WTC11 (cell line): ENCODE data around the gene ZNF576. TPM values are rescaled to one million over a fixed set of nuclear protein-coding genes. Genes with fewer than 3 reads are reported as not detected.
A peak's percentile ranks its signal among the peaks of the same experiment; 100 is the strongest.

Experiments used
- ATAC-seq: fragments of 200-7000 bp; cut with Tn5 transposase; 2 replicates; pipeline ENCODE4 v1.10.0; 2021; ENCODE audit warnings: mild to moderate bottlenecking, moderate library complexity
- CTCF ChIA-PET: fragments of 300-600 bp; sonication (Branson Sonifier 250); formaldehyde crosslinking; loops from one replicate; lab custom pipeline; 2021; ENCODE audit warnings: antibody characterized with exemption; lab: Charles Lee
- POLR2A ChIA-PET: fragments of 350-600 bp; sonication (Branson Sonifier 250); formaldehyde crosslinking; loops from one replicate; lab custom pipeline; 2021; ENCODE audit warnings: antibody characterized with exemption; lab: Charles Lee
- DNase-seq: peaks from one replicate; pipeline ENCODE4 v3.0.0; 2021; ENCODE audit warnings: low spot score
- H3K27ac Mint-ChIP-seq: 2 replicates; pipeline ENCODE4 v1.8.0; 2021; ENCODE audit warnings: mixed read lengths
- H3K27me3 Mint-ChIP-seq: 2 replicates; pipeline ENCODE4 v1.8.0; 2021; ENCODE audit warnings: low read depth, mild to moderate bottlenecking, moderate library complexity, mixed read lengths
- H3K36me3 Mint-ChIP-seq: 2 replicates; pipeline ENCODE4 v1.8.0; 2021; ENCODE audit warnings: mixed read lengths
- H3K4me1 Mint-ChIP-seq: 2 replicates; pipeline ENCODE4 v1.8.0; 2022; ENCODE audit warnings: mixed read lengths
- H3K4me3 Mint-ChIP-seq: 2 replicates; pipeline ENCODE4 v1.8.0; 2021; ENCODE audit warnings: mild to moderate bottlenecking, moderate library complexity, mixed read lengths
- H3K9me3 Mint-ChIP-seq: 2 replicates; pipeline ENCODE4 v1.8.0; 2021; ENCODE audit warnings: mixed read lengths
- ATF3 ChIP-seq: sonication (generic); formaldehyde crosslinking; conservative IDR thresholded peaks from 2 replicates; pipeline ENCODE4 v1.8.1; 2022; ENCODE audit warnings: mild to moderate bottlenecking, missing genetic modification reagents
- CTCF ChIP-seq: fragments of 200-600 bp; IDR thresholded peaks from 2 replicates; pipeline ENCODE4 v1.8.0; 2022; ENCODE audit warnings: antibody characterized with exemption
- E2F4 ChIP-seq: sonication (generic); formaldehyde crosslinking; IDR thresholded peaks from 2 replicates; pipeline ENCODE4 v1.8.1; 2022; ENCODE audit warnings: low read depth, mild to moderate bottlenecking, moderate library complexity, missing genetic modification reagents, borderline replicate concordance
- ETV6 ChIP-seq: sonication (generic); formaldehyde crosslinking; IDR thresholded peaks from 2 replicates; pipeline ENCODE4 v1.8.1; 2022; ENCODE audit warnings: mild to moderate bottlenecking, missing genetic modification reagents
- FOXP1 ChIP-seq: sonication (generic); formaldehyde crosslinking; IDR thresholded peaks from 2 replicates; pipeline ENCODE4 v1.8.0; 2022; ENCODE audit warnings: missing genetic modification reagents, mild to moderate bottlenecking, moderate library complexity, borderline replicate concordance
- GABPB1 ChIP-seq: sonication (generic); formaldehyde crosslinking; IDR thresholded peaks from 2 replicates; pipeline ENCODE4 v1.8.1; 2023; ENCODE audit warnings: mild to moderate bottlenecking, missing genetic modification reagents
- GRHL2 ChIP-seq: fragments of 250-450 bp; sonication (Bioruptor Pico); IDR thresholded peaks from 2 replicates; pipeline ENCODE4 v1.8.0; 2022; ENCODE audit warnings: mild to moderate bottlenecking, moderate library complexity; ENCODE audit not compliant: insufficient replicate concordance, severe bottlenecking
- HMGA2 ChIP-seq: fragments of 250-450 bp; sonication (Bioruptor Pico); IDR thresholded peaks from 2 replicates; pipeline ENCODE4 v1.4.0; 2021; ENCODE audit warnings: mild to moderate bottlenecking, moderate library complexity
- IRF2 ChIP-seq: sonication (generic); formaldehyde crosslinking; IDR thresholded peaks from 2 replicates; pipeline ENCODE4 v1.8.0; 2022; ENCODE audit warnings: low read depth, missing genetic modification reagents, borderline replicate concordance
- JAZF1 ChIP-seq: fragments of 250-450 bp; sonication (Bioruptor Pico); IDR thresholded peaks from 2 replicates; pipeline ENCODE4 v1.9.0; 2021; ENCODE audit warnings: moderate library complexity, mild to moderate bottlenecking, inconsistent platforms
- JUN ChIP-seq: sonication (generic); formaldehyde crosslinking; IDR thresholded peaks from 2 replicates; pipeline ENCODE4 v1.8.0; 2023; ENCODE audit warnings: mild to moderate bottlenecking, missing genetic modification reagents
- KAT7 ChIP-seq: sonication (generic); formaldehyde crosslinking; IDR thresholded peaks from 2 replicates; pipeline ENCODE4 v1.8.1; 2023; ENCODE audit warnings: missing genetic modification reagents, mild to moderate bottlenecking, borderline replicate concordance
- MLX ChIP-seq: sonication (generic); formaldehyde crosslinking; IDR thresholded peaks from 2 replicates; pipeline ENCODE4 v1.8.1; 2023; ENCODE audit warnings: mild to moderate bottlenecking, missing genetic modification reagents, moderate library complexity
- MXD4 ChIP-seq: fragments of 250-450 bp; sonication (Bioruptor Pico); IDR thresholded peaks from 2 replicates; pipeline ENCODE4 v1.8.0; 2021; ENCODE audit warnings: mild to moderate bottlenecking, moderate library complexity, borderline replicate concordance
- MYBL2 ChIP-seq: sonication (generic); formaldehyde crosslinking; IDR thresholded peaks from 2 replicates; pipeline ENCODE4 v1.8.1; 2023; ENCODE audit warnings: mild to moderate bottlenecking, moderate library complexity, missing genetic modification reagents
- PRRX2 ChIP-seq: fragments of 250-450 bp; sonication (Bioruptor Pico); IDR thresholded peaks from 2 replicates; pipeline ENCODE4 v1.8.0; 2021; ENCODE audit warnings: mild to moderate bottlenecking
- TCF7 ChIP-seq: sonication (generic); formaldehyde crosslinking; IDR thresholded peaks from 2 replicates; pipeline ENCODE4 v1.8.0; 2022; ENCODE audit warnings: mild to moderate bottlenecking, low read depth, missing genetic modification reagents, moderate library complexity
- USF2 ChIP-seq: sonication (generic); formaldehyde crosslinking; IDR thresholded peaks from 2 replicates; pipeline ENCODE4 v1.8.1; 2023; ENCODE audit warnings: mild to moderate bottlenecking, missing genetic modification reagents, moderate library complexity
- ZBTB21 ChIP-seq: sonication (generic); formaldehyde crosslinking; IDR thresholded peaks from 2 replicates; pipeline ENCODE4 v1.8.1; 2023; ENCODE audit warnings: mild to moderate bottlenecking, missing genetic modification reagents, borderline replicate concordance
- ZBTB43 ChIP-seq: sonication (generic); formaldehyde crosslinking; IDR thresholded peaks from 2 replicates; pipeline ENCODE4 v1.8.1; 2023; ENCODE audit warnings: mild to moderate bottlenecking, missing genetic modification reagents
- ZMAT4 ChIP-seq: fragments of 250-450 bp; sonication (Bioruptor Pico); IDR thresholded peaks from 2 replicates; pipeline ENCODE4 v1.9.0; 2021; ENCODE audit warnings: mild to moderate bottlenecking
- ZNF121 ChIP-seq: sonication (generic); formaldehyde crosslinking; IDR thresholded peaks from 2 replicates; pipeline ENCODE4 v1.8.0; 2023; ENCODE audit warnings: missing genetic modification reagents
- ZNF219 ChIP-seq: sonication (generic); formaldehyde crosslinking; IDR thresholded peaks from 2 replicates; pipeline ENCODE4 v1.8.0; 2023; ENCODE audit warnings: missing genetic modification reagents, mild to moderate bottlenecking, borderline replicate concordance
- ZNF396 ChIP-seq: fragments of 250-450 bp; sonication (Bioruptor Pico); IDR thresholded peaks from 2 replicates; pipeline ENCODE4 v1.8.0; 2021; ENCODE audit warnings: mild to moderate bottlenecking, moderate library complexity, borderline replicate concordance
- ZNF416 ChIP-seq: fragments of 250-450 bp; sonication (Bioruptor Pico); IDR thresholded peaks from 2 replicates; pipeline ENCODE4 v1.9.0; 2021; ENCODE audit warnings: mild to moderate bottlenecking, inconsistent platforms
- ZNF423 ChIP-seq: fragments of 250-450 bp; sonication (Bioruptor Pico); IDR thresholded peaks from 2 replicates; pipeline ENCODE4 v2.1.2; 2022; ENCODE audit warnings: mild to moderate bottlenecking, moderate library complexity
- total RNA-seq: library from RNA; stranded (reverse); gene quantifications from 3 replicates; pipeline ENCODE4 v1.2.3, GENCODE V29; 2021

Gene ZNF576
- total RNA-seq, 1 experiment from 2014 or later = 15.9 TPM

GRCh38 chr19:43582495-43582894 is 13.9 kb upstream of the ZNF576 start (continued):
- TF ChIP-seq ZMAT4 (CRISPR knock-in tag) (no peak), ZNF219 (no peak)

- no peak for ATAC-seq
- DNase-seq = no peak
- CTCF ChIA-PET = interaction anchor here (0.6 to 8.3 kb wide), 7 partner anchors 10 to 84 kb away, joined by 3 to 53 read pairs (median 5); partner anchors contain the start of genes IRGQ, ZNF575 and ZNF576
- POLR2A ChIA-PET = interaction anchor here (1.5 kb wide), 1 partner anchor 11 kb away, joined by 3 read pairs; the partner anchor contains the start of genes IRGQ and ZNF576
- Mint-ChIP-seq H3K9me3 (no peaks in the 10 kb centered on the region), H3K36me3 (peaks cover 13% of the 10 kb centered on the region; the same call in 1 of the 2 replicates), H3K27ac (peak overlapping the region; percentile 66; the same call in 1 of the 2 replicates), H3K4me3 (no peak overlapping the region), H3K4me1 (peaks cover 20% of the 10 kb centered on the region), H3K27me3 (no peaks in the 10 kb centered on the region; the same call in 1 of the 2 replicates)
- TF ChIP-seq IRF2 (CRISPR knock-in tag) (no peak), JUN (no peak), MXD4 (CRISPR knock-in tag) (no peak), ZNF219 (no peak), GABPB1 (CRISPR knock-in tag) (no peak), ZNF396 (no peak), GRHL2 (CRISPR knock-in tag) (no peak), TCF7 (CRISPR knock-in tag) (no peak), PRRX2 (CRISPR knock-in tag) (no peak), ZBTB43 (CRISPR knock-in tag) (no peak), HMGA2 (no peak), ZNF121 (no peak), USF2 (no peak), KAT7 (CRISPR knock-in tag) (no peak), ZMAT4 (CRISPR knock-in tag) (no peak), ETV6 (CRISPR knock-in tag) (no peak), MYBL2 (CRISPR knock-in tag) (no peak)
These were observed 11.9 kb upstream of the ZNF576 start for GRCh38 chr19:43584484-43584883.

GRCh38 chr19:43586346-43586745 is 10.0 kb upstream of the ZNF576 start:
- POLR2A ChIA-PET = no interaction called here
- TF ChIP-seq ATF3 = no peak
- TF ChIP-seq E2F4 (CRISPR knock-in tag) = no peak
- TF ChIP-seq FOXP1 (CRISPR knock-in tag) = no peak
- TF ChIP-seq CTCF = no peak
- TF ChIP-seq MLX (CRISPR knock-in tag) = no peak
- no peak for TF ChIP-seq ZNF416 (CRISPR knock-in tag)
- no peak for TF ChIP-seq ZNF423
- no peak for TF ChIP-seq JAZF1 (CRISPR knock-in tag)
- TF ChIP-seq ZBTB21 (CRISPR knock-in tag) = no peak

More at GRCh38 chr19:43586346-43586745, 10.0 kb upstream of the ZNF576 start:
- ATAC-seq = no peak
- Mint-ChIP-seq H3K4me3 (no peak overlapping the region), H3K4me1 (peaks cover 8% of the 10 kb centered on the region), H3K36me3 (peaks cover 13% of the 10 kb centered on the region; the same call in 1 of the 2 replicates), H3K27me3 (no peaks in the 10 kb centered on the region), H3K27ac (no peak overlapping the region), H3K9me3 (no peaks in the 10 kb centered on the region)
- DNase-seq = no peak
- CTCF ChIA-PET = interaction anchor here (0.8 to 8.3 kb wide), 3 partner anchors 9 to 66 kb away, joined by 3 to 53 read pairs (median 3); partner anchors contain the start of genes IRGQ and ZNF576
